LNCaP clone FGC (cell line): ENCODE results near the gene THRB.

Source experiments
- DNase-seq: peaks from one replicate; pipeline ENCODE4 v3.0.0-alpha.2; 2011; ENCODE audit warnings: low read depth
- H3K4me3 ChIP-seq: 2 replicates; pipeline ENCODE4 v1.5.1; 2011; ENCODE audit warnings: mild to moderate bottlenecking, low read depth, low read length, control low read depth
- CTCF ChIP-seq: IDR thresholded peaks from 2 replicates; pipeline ENCODE4 v1.5.1; 2012; ENCODE audit warnings: mild to moderate bottlenecking; ENCODE audit not compliant: control insufficient read depth, insufficient read depth; ENCODE audit errors: extremely low read depth

Gene THRB

GRCh38 chr3:24342275-24342674 is 152.4 kb downstream of the THRB start:
- H3K4me3 ChIP-seq, result no peak overlapping the region
- no peak for DNase-seq
- TF ChIP-seq CTCF, result no peak

- TF ChIP-seq CTCF, result no peak
- no peak overlapping the region for H3K4me3 ChIP-seq
- no peak for DNase-seq
These were observed 153.0 kb downstream of the THRB start for GRCh38 chr3:24341668-24342067.

GRCh38 chr3:24340966-24341365 is 153.7 kb downstream of the THRB start:
- no peak for DNase-seq
- TF ChIP-seq CTCF, result no peak
- H3K4me3 ChIP-seq, result no peak overlapping the region

GRCh38 chr3:24340161-24340560 is 154.5 kb downstream of the THRB start:
- no peak overlapping the region for H3K4me3 ChIP-seq

GRCh38 chr3:24339266-24339825 is 155.3 kb downstream of the THRB start:
- no peak overlapping the region for H3K4me3 ChIP-seq
- no peak for TF ChIP-seq CTCF
- DNase-seq, result no peak

More at GRCh38 chr3:24340161-24340560, 154.5 kb downstream of the THRB start:
- no peak for DNase-seq
- TF ChIP-seq CTCF, result no peak

GRCh38 chr3:24338409-24339130 is 156.1 kb downstream of the THRB start:
- TF ChIP-seq CTCF, result no peak
- H3K4me3 ChIP-seq, result no peak overlapping the region
- DNase-seq, result no peak

- H3K4me3 ChIP-seq, result no peak overlapping the region
- TF ChIP-seq CTCF, result no peak
- no peak for DNase-seq
These were observed 158.5 kb downstream of the THRB start for GRCh38 chr3:24336101-24336500.
